Loucy (cell line): Measurements from ENCODE around the gene FLACC1.

Experiments
- EZH2phosphoT487 ChIP-seq: fragments of 200-600 bp; IDR thresholded peaks from 2 replicates; pipeline ENCODE4 v1.6.1; 2018; ENCODE audit warnings: antibody characterized with exemption, mild to moderate bottlenecking, moderate library complexity, borderline replicate concordance
- TF ChIP-seq, protein P1 (sequence below): fragments of 200-600 bp; sonication (generic); conservative IDR thresholded peaks from 2 replicates; pipeline ENCODE4 v1.5.1; 2014; ENCODE audit warnings: mild to moderate bottlenecking, antibody characterized with exemption, low read length

GRCh38 chr2:201276511-201276910, 80.6 kb downstream of the FLACC1 start:
- TF ChIP-seq, protein P1, sequence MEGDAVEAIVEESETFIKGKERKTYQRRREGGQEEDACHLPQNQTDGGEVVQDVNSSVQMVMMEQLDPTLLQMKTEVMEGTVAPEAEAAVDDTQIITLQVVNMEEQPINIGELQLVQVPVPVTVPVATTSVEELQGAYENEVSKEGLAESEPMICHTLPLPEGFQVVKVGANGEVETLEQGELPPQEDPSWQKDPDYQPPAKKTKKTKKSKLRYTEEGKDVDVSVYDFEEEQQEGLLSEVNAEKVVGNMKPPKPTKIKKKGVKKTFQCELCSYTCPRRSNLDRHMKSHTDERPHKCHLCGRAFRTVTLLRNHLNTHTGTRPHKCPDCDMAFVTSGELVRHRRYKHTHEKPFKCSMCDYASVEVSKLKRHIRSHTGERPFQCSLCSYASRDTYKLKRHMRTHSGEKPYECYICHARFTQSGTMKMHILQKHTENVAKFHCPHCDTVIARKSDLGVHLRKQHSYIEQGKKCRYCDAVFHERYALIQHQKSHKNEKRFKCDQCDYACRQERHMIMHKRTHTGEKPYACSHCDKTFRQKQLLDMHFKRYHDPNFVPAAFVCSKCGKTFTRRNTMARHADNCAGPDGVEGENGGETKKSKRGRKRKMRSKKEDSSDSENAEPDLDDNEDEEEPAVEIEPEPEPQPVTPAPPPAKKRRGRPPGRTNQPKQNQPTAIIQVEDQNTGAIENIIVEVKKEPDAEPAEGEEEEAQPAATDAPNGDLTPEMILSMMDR, result no peak
- no peak for TF ChIP-seq EZH2phosphoT487
